Activated CD4-positive, alpha-beta T cell treated with anti-CD3 and anti-CD28 coated beads, Interleukin-10, Interleukin-2, amounts not matched to agents 100 ng/mL and 50 ng/mL, durations not matched to agents 16 hours and 8 hours (primary cell): Measurements from ENCODE around the gene DLL4.
"Not testable (repeated sequence)": the region's sequence is repeated elsewhere in the genome, so short reads cannot be mapped to it uniquely, and the experiment has no call there.

Experiments
- DNase-seq: peaks from one replicate; pipeline ENCODE4 v3.0.0-alpha.2; 2020

DLL4 gene

GRCh38 chr15:40943764-40944365 lies 14.7 kb downstream of the DLL4 start:
- no peak for DNase-seq

- DNase-seq = no peak
Measured at GRCh38 chr15:40944510-40945296, 15.6 kb downstream of the DLL4 start.

DNA sequence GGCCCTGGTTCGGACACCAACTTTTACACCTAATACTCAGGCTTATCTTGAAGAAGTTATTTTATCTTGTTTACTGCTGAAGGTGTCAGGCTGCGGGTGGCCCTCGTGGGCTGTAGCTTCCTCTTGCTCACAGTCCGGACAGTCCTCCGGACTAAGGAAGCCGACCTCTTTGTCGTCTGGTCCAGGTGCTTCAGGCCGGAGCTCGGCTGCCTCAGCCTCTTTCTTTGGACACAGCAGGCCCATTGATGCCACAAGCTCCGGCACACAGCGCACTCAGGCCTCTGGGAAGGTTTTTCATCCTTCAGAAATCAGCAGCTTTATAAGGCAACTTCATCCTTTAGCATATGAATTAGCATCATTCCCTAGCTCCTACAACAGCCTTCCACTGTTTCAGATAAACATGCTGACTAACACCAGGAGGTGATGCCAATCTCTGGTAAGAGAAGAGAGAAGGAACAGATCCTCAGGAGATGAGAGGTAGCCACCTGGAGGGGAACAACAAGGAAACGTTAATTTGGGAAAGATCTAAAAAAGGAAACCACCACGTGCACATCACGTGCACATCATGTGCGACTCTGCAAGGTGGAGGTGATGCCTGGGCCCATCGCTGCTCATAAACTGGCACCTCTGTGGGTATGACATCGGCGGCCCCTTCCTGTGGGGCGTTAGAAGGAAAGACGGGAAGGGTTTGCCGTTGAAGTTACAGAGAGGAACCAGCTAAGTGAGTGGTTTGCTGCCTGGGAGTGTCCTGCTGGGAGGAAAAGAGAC lies 19.8 kb downstream of the DLL4 start:
- DNase-seq = no peak

- no peak for DNase-seq
Measured at GRCh38 chr15:40949756-40950207, 20.6 kb downstream of the DLL4 start.

DNA sequence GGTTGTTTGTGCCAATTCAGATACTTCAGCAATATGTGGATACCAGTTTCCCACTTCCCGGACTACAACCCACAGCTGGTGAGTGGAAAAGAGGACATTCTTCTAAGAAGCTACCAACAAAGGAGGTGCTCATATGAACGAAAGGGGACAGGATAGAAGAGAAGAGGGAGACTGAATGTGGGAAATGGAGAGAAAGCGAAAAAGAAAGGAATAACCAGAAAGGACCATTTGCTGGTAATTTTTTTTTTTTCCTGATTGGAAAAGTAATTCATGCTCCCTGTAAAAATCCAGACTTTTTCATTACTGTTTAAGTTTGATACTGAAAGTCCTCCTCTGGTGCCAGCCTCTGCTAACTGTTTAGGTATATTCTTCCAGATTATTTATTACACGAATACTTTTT lies 22.6 kb downstream of the DLL4 start:
- DNase-seq = no peak

GRCh38 chr15:40952301-40952900 lies 23.3 kb downstream of the DLL4 start:
- no peak for DNase-seq

DNA sequence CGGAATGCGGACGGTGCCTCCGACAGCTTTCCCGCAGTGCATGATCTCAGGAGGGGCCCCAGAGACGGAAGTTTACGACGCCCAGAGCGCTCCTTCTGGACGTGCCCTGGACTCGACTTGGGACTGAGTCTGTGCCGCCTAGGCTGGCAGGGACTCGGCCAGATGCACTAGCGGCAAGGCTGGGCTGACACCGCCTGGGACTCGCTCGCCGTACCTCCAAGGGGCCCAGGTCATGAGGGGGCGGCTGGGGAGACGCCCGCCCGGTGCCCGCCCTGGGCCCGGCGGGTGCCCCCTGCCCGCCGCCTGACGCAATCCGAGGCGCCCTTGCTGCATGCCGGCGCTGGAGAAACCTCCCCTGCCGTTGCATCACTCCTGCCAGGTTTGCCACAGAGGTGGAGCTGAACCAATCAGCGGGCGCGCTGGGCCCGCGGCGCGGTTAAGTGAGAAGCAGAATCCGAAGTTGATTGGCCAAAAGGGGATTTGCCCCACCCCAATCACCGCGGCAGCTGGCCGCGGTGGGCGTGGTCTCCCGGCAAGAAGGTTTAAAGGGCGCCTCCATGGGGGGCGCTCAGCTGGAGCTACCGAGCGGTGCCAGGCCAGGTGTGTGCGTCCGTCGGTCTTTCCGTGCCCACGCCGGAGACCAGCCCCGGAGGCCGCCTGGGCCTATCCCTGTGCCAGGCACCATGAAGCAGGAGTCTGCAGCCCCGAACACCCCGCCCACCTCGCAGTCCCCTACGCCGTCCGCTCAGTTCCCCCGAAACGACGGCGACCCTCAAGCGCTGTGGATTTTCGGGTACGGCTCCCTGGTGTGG lies 24.0 kb downstream of the DLL4 start, which contains the start of gene CHAC1:
CHAC1 (plus strand) TSS at position 571 of the 812 bp plus-strand sequence; CDS start at position 684, 113 bp downstream.
- peak; percentile 99 for DNase-seq

DNA sequence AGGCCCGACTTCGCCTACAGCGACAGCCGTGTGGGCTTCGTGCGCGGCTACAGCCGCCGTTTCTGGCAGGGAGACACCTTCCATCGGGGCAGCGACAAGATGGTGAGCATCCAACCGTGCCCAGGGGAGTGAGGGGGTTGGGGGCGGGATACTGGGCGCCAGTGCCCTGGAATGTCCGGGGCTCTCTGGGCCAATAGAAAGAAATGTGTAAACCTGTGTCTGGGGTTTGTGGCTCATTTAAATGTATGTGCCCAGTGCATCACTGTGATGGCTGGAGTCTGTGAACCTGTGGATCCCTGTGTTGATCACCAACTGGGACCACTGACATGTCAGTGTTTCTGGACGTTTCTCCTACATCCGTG lies 24.6 kb downstream of the DLL4 start:
- DNase-seq = no peak

DNA sequence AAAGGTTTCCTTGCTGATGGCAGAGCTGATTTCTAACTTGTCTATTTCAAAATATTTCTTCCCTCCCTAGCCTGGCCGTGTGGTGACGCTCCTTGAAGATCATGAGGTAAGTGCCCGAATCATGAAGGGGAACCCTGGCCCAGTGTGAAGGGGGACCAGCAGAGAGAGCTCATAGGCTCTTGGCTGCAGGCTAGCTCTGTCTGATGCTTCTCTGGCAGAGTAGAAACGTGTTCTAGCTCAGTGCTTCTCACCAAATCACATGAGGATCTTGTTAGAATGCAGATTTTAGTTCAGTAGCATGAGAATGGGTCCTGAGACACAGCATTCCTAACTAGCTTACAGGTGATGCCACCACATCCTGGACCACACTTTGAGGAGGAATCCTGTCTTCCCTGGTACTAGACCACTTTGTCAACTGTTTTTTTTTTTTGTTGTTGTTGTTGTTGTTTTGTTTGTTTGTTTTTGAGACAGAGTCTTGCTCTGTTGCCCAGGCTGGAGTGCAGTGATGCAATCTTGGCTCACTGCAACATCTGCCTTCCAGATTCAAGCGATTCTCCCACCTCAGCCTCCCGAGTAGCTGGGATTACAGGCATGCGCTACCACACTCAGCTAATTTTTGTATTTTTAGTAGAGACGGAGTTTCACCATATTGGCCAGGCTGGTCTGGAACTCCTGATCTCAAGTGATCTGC lies 25.2 kb downstream of the DLL4 start:
- DNase-seq = not testable (repeated sequence)

- no peak for DNase-seq
Measured at GRCh38 chr15:40955141-40955903, 26.2 kb downstream of the DLL4 start.

DNA sequence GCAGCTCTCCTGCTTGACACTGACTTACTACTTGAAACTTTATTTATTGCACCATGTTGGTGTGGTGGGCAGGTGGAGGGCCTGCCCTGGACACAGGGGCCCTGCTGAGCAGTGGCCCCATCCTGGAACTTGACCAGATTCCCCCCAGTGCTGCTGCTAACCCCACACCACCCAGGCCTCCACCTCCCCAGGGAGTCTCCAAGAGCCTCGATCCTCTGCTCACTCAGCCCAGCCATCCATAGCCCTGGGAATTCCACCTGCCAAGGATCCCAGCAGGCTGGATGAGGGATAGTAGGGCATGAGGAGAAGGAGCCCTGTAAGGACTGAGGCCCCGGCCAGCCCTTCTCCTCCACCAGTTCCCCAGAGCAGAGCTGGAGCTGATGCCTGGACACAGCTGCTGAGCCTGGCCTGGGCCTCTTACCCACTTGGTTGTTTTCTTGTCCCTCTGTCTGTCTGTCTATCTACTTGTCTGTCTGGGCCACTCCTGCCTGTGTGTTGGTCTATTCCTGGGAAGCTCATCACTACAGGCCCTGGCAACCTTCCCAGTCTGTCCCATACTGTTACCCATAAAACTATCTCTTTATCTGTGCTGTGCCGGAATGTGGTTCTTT lies 26.9 kb downstream of the DLL4 start:
- no peak for DNase-seq

DNA sequence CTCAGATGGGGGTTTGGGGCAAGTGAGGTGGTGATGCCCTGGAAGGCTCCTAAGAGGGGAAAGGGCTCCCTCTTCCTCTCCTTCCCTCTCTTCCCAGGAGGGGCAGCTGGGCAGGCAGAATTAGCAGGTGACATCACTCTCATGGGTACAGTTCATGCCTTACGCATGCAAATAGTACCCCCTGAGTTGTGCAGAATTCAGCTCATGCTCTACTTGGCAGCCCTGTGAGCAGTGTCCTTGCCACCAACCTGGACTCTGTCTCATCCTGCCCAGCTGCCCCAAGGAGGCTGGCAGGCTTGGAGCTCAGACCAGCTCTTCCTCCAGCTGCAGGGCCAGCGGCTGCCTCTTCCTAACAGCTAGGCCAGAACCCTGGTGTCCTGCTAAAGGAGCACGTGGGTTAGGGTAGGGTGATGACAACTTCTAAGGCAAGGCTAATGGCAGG lies 27.4 kb downstream of the DLL4 start:
- DNase-seq = no peak

GRCh38 chr15:40957041-40957555 lies 28.0 kb downstream of the DLL4 start:
- no peak for DNase-seq

- no peak for DNase-seq
Measured at GRCh38 chr15:40957581-40958051, 28.5 kb downstream of the DLL4 start.

- no peak for DNase-seq
Measured at GRCh38 chr15:40958146-40958545, 29.0 kb downstream of the DLL4 start.

DNA sequence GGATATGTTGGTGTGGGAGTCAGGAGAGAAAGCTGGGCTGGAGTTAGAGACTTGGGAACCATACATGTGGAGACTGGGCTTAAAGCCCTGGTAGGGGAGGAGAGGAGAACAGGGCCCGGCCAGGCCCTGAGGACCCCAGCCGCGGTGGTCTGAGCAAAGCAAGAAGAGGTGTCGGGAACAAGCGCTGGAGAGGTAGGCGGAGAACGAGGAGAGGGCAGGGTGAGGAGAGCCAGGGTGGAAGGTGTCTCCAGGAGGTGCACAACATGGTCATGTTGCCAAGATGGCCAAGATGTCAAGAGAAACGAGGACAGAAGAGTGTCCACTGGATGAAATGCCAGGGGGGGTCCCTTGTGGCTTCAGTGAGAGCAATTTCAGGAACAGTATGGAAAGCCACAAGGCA lies 29.6 kb downstream of the DLL4 start:
- no peak for DNase-seq

- no peak for DNase-seq
Measured at GRCh38 chr15:40959331-40960141, 30.4 kb downstream of the DLL4 start.

DNA sequence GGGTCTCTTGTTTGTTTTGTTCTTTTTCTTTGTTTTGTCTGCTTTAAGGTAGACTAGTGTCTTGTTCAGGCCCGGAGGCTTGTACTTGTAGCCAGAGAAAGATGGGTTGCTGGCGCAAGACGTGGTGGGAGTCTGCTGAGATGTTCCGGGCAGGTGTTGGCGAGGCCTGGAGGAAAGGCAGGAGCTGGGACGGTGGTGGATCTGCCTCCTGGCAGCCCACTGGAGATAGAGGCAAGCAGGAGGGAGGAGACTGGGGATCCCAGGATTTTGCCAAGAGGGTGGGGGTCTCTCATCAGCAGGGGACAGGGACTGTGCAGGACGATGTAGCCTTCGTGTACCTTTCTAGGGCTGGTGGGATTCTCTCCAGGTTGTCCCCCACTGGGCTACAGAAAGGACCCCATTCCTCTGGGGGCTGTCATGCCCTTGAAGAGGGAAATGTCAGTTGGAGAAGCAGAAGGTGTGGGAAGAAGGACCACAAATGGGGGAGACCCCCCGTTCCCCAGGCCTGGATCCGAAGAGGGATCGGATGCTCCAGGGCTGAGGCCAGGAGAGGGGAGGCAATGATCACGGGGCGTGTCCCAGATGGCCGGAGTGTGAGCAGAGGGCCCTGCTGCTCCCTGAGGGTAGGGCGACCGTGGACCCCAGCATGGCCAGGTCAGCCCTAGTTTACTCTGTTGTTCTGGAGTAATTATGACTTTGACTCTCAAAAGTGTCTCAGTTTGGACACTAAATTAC lies 31.2 kb downstream of the DLL4 start:
- no peak for DNase-seq
